ENCODE results near the gene AGBL4. TPM values are rescaled to one million over a fixed set of nuclear protein-coding genes. Genes with fewer than 3 reads are reported as not detected.

Gene AGBL4
- total RNA-seq, 1 experiment from 2014 or later, result not detected

GRCh38 chr1:48940354-48940753, 1083.4 kb downstream of the AGBL4 start:
- H3K9me3 ChIP-seq, result no peaks in the 10 kb centered on the region
- no peak overlapping the region for H3K4me3 ChIP-seq
- H3K36me3 ChIP-seq, result no peaks in the 10 kb centered on the region
- DNase-seq, result no peak
- no peaks in the 10 kb centered on the region for H3K27me3 ChIP-seq

- Histone ChIP-seq H3K27me3 (no peaks in the 10 kb centered on the region), H3K9me3 (no peaks in the 10 kb centered on the region), H3K4me3 (no peak overlapping the region), H3K36me3 (no peaks in the 10 kb centered on the region)
- no peak for DNase-seq
Measured at GRCh38 chr1:48939828-48940227, 1083.9 kb downstream of the AGBL4 start.

- Histone ChIP-seq H3K36me3 (no peaks in the 10 kb centered on the region), H3K9me3 (no peaks in the 10 kb centered on the region), H3K27me3 (no peaks in the 10 kb centered on the region), H3K4me3 (no peak overlapping the region)
- DNase-seq, result no peak
Measured at GRCh38 chr1:48939042-48939441, 1084.7 kb downstream of the AGBL4 start.

- no peak for DNase-seq
- Histone ChIP-seq H3K27me3 (no peaks in the 10 kb centered on the region), H3K4me3 (no peak overlapping the region), H3K36me3 (no peaks in the 10 kb centered on the region), H3K9me3 (no peaks in the 10 kb centered on the region)
Measured at GRCh38 chr1:48937732-48938131, 1086.0 kb downstream of the AGBL4 start.

- Histone ChIP-seq H3K4me3 (no peak overlapping the region), H3K9me3 (no peaks in the 10 kb centered on the region), H3K27me3 (no peaks in the 10 kb centered on the region), H3K36me3 (no peaks in the 10 kb centered on the region)
- DNase-seq, result peak; percentile 42
Measured at GRCh38 chr1:48936436-48936835, 1087.3 kb downstream of the AGBL4 start.

- Histone ChIP-seq H3K4me3 (no peak overlapping the region), H3K36me3 (no peaks in the 10 kb centered on the region), H3K9me3 (no peaks in the 10 kb centered on the region), H3K27me3 (no peaks in the 10 kb centered on the region)
- DNase-seq, result no peak
Measured at GRCh38 chr1:48932366-48932765, 1091.4 kb downstream of the AGBL4 start.

- Histone ChIP-seq H3K36me3 (no peaks in the 10 kb centered on the region), H3K4me3 (no peak overlapping the region), H3K9me3 (no peaks in the 10 kb centered on the region), H3K27me3 (no peaks in the 10 kb centered on the region)
- peak; percentile 87 for DNase-seq
Measured at GRCh38 chr1:48931506-48932192, 1092.1 kb downstream of the AGBL4 start.

- no peak for DNase-seq
- no peak overlapping the region for H3K4me3 ChIP-seq
- no peaks in the 10 kb centered on the region for H3K36me3 ChIP-seq
- no peaks in the 10 kb centered on the region for H3K27me3 ChIP-seq
- H3K9me3 ChIP-seq, result no peaks in the 10 kb centered on the region
Measured at GRCh38 chr1:48930011-48930410, 1093.7 kb downstream of the AGBL4 start.

GRCh38 chr1:48924099-48924498, 1099.7 kb downstream of the AGBL4 start:
- H3K4me3 ChIP-seq, result no peak overlapping the region
- no peaks in the 10 kb centered on the region for H3K36me3 ChIP-seq
- no peaks in the 10 kb centered on the region for H3K9me3 ChIP-seq
- H3K27me3 ChIP-seq, result no peaks in the 10 kb centered on the region
- no peak for DNase-seq

- Histone ChIP-seq H3K36me3 (no peaks in the 10 kb centered on the region), H3K4me3 (no peak overlapping the region), H3K9me3 (no peaks in the 10 kb centered on the region), H3K27me3 (no peaks in the 10 kb centered on the region)
- DNase-seq, result no peak
Measured at GRCh38 chr1:48923116-48923515, 1100.6 kb downstream of the AGBL4 start.

- no peaks in the 10 kb centered on the region for H3K27me3 ChIP-seq
- H3K36me3 ChIP-seq, result no peaks in the 10 kb centered on the region
- DNase-seq, result no peak
- no peak overlapping the region for H3K4me3 ChIP-seq
- no peaks in the 10 kb centered on the region for H3K9me3 ChIP-seq
Measured at GRCh38 chr1:48920851-48921250, 1102.9 kb downstream of the AGBL4 start.

- H3K9me3 ChIP-seq, result no peaks in the 10 kb centered on the region
- H3K4me3 ChIP-seq, result no peak overlapping the region
- peak; percentile 1 for DNase-seq
- H3K27me3 ChIP-seq, result no peaks in the 10 kb centered on the region
- no peaks in the 10 kb centered on the region for H3K36me3 ChIP-seq
Measured at GRCh38 chr1:48917901-48918603, 1105.7 kb downstream of the AGBL4 start.

GRCh38 chr1:48917070-48917454, 1106.7 kb downstream of the AGBL4 start:
- no peak overlapping the region for H3K4me3 ChIP-seq
- DNase-seq, result no peak
- no peaks in the 10 kb centered on the region for H3K36me3 ChIP-seq
- H3K9me3 ChIP-seq, result no peaks in the 10 kb centered on the region
- H3K27me3 ChIP-seq, result no peaks in the 10 kb centered on the region

- no peaks in the 10 kb centered on the region for H3K36me3 ChIP-seq
- no peaks in the 10 kb centered on the region for H3K9me3 ChIP-seq
- DNase-seq, result peak; percentile 44
- H3K27me3 ChIP-seq, result no peaks in the 10 kb centered on the region
- H3K4me3 ChIP-seq, result no peak overlapping the region
Measured at GRCh38 chr1:48916130-48917069, 1107.4 kb downstream of the AGBL4 start.

- Histone ChIP-seq H3K36me3 (no peaks in the 10 kb centered on the region), H3K27me3 (no peaks in the 10 kb centered on the region), H3K4me3 (no peak overlapping the region), H3K9me3 (no peaks in the 10 kb centered on the region)
- no peak for DNase-seq
Measured at GRCh38 chr1:48908606-48909005, 1115.1 kb downstream of the AGBL4 start.

GRCh38 chr1:48906729-48907128, 1117.0 kb downstream of the AGBL4 start:
- no peaks in the 10 kb centered on the region for H3K36me3 ChIP-seq
- H3K9me3 ChIP-seq, result no peaks in the 10 kb centered on the region
- DNase-seq, result no peak
- no peak overlapping the region for H3K4me3 ChIP-seq
- no peaks in the 10 kb centered on the region for H3K27me3 ChIP-seq

- no peaks in the 10 kb centered on the region for H3K36me3 ChIP-seq
- no peaks in the 10 kb centered on the region for H3K9me3 ChIP-seq
- no peak overlapping the region for H3K4me3 ChIP-seq
- H3K27me3 ChIP-seq, result no peaks in the 10 kb centered on the region
- no peak for DNase-seq
Measured at GRCh38 chr1:48906164-48906563, 1117.6 kb downstream of the AGBL4 start.
